GM10266 (cell line): ENCODE results near the gene TMCC1.

ENCODE experiments used
- DNase-seq: peaks from one replicate; pipeline ENCODE4 v3.0.0; 2012; ENCODE audit errors: extremely low spot score
- CTCF ChIP-seq: IDR thresholded peaks from 2 replicates; pipeline ENCODE4 v1.5.1; 2012; ENCODE audit warnings: mild to moderate bottlenecking, low read depth; ENCODE audit not compliant: control insufficient read depth, insufficient read depth; ENCODE audit errors: missing control alignments

Gene TMCC1

GRCh38 chr3:129770604-129771003 is 122.9 kb downstream of the TMCC1 start:
- TF ChIP-seq CTCF: no peak
- no peak for DNase-seq

- no peak for TF ChIP-seq CTCF
- DNase-seq: no peak
Observed at GRCh38 chr3:129769616-129770015, 123.9 kb downstream of the TMCC1 start.

- no peak for DNase-seq
- no peak for TF ChIP-seq CTCF
Observed at GRCh38 chr3:129768728-129769127, 124.8 kb downstream of the TMCC1 start.

- no peak for TF ChIP-seq CTCF
- DNase-seq: no peak
Observed at GRCh38 chr3:129766135-129766534, 127.4 kb downstream of the TMCC1 start.

GRCh38 chr3:129764090-129764489 is 129.4 kb downstream of the TMCC1 start:
- no peak for DNase-seq
- no peak for TF ChIP-seq CTCF

GRCh38 chr3:129758785-129759320 is 134.7 kb downstream of the TMCC1 start:
- no peak for DNase-seq

GRCh38 chr3:129758306-129758705 is 135.2 kb downstream of the TMCC1 start:
- TF ChIP-seq CTCF: no peak
- no peak for DNase-seq

More at GRCh38 chr3:129758785-129759320, 134.7 kb downstream of the TMCC1 start:
- no peak for TF ChIP-seq CTCF
